ENCODE measurements around the gene MIS12.

The MIS12 gene

GRCh38 chr17:5486206-5487124, at the start of gene MIS12:
Gene MIS12, plus strand, starts transcription at chr17:5486566. Its CDS starts 2,297 bp downstream, at chr17:5488863.
- peak; percentile 99 for DNase-seq

- no peak for DNase-seq
Measured at GRCh38 chr17:5437721-5438317, 48.5 kb upstream of the MIS12 start.

- DNase-seq = peak; percentile 69
Measured at GRCh38 chr17:5438716-5439445, 47.5 kb upstream of the MIS12 start, which contains the start of gene C1QBP. Gene C1QBP, minus strand, starts transcription at chr17:5439155. Its CDS starts 82 bp downstream, at chr17:5439073.

- DNase-seq = no peak
Measured at GRCh38 chr17:5439446-5439764, 47.0 kb upstream of the MIS12 start.

GRCh38 chr17:5443728-5444127, 42.6 kb upstream of the MIS12 start:
- no peak for DNase-seq

- no peak for DNase-seq
Measured at GRCh38 chr17:5444209-5444608, 42.2 kb upstream of the MIS12 start.

GRCh38 chr17:5446786-5447185, 39.6 kb upstream of the MIS12 start:
- DNase-seq = no peak

- DNase-seq = no peak
Measured at GRCh38 chr17:5464717-5465507, 21.5 kb upstream of the MIS12 start.

GRCh38 chr17:5466295-5466694, 20.1 kb upstream of the MIS12 start:
- DNase-seq = no peak

- no peak for DNase-seq
Measured at GRCh38 chr17:5467416-5467815, 18.9 kb upstream of the MIS12 start.

- DNase-seq = no peak
Measured at GRCh38 chr17:5468075-5468473, 18.3 kb upstream of the MIS12 start.

- no peak for DNase-seq
Measured at GRCh38 chr17:5472511-5472910, 13.9 kb upstream of the MIS12 start.

- no peak for DNase-seq
Measured at GRCh38 chr17:5473906-5474305, 12.5 kb upstream of the MIS12 start.

GRCh38 chr17:5478992-5479391, 7.4 kb upstream of the MIS12 start:
- no peak for DNase-seq

- DNase-seq = no peak
Measured at GRCh38 chr17:5480962-5481361, 5.4 kb upstream of the MIS12 start.

GRCh38 chr17:5481451-5481850, 4.9 kb upstream of the MIS12 start:
- no peak for DNase-seq

- DNase-seq = no peak
Measured at GRCh38 chr17:5485270-5486205, 828 bp upstream of the MIS12 start, which contains the start of gene DERL2. Gene DERL2, minus strand, starts transcription at chr17:5486178. Its CDS starts 17 bp downstream, at chr17:5486161.

GRCh38 chr17:5488752-5489151, 2.4 kb downstream of the MIS12 start:
- DNase-seq = no peak

GRCh38 chr17:5492970-5493369, 6.6 kb downstream of the MIS12 start:
- no peak for DNase-seq

GRCh38 chr17:5499476-5500231, 13.3 kb downstream of the MIS12 start:
- DNase-seq = no peak

GRCh38 chr17:5500247-5500588, 13.9 kb downstream of the MIS12 start:
- DNase-seq = no peak
